Measurements from ENCODE around the gene ATRIP.
"Not testable (repeated sequence)": the region's sequence is repeated elsewhere in the genome, so short reads cannot be mapped to it uniquely, and the experiment has no call there.

DNA sequence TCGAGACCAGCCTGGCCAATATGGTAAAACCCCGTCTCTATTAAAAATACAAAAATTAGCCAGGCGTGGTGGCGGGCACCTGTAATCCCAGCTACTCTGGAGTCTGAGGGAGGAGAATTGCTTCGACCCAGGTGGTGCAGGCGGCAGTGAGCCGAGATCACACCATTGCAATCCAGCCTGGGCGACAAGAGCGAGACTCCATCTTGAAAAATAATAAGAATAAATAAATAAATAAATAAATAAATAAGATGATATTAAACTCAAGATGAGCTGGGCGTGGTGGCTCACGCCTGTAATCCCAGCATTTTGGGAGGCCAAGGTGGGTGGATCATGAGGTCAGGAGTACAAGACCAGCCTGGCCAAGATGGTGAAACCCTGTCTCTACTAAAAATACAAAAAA lies 34.4 kb downstream of the ATRIP start:
- not testable (repeated sequence) for TF ChIP-seq EZH2phosphoT487 (IDR thresholded peaks at IDR 0.05; ENCODE audit: insufficient read depth, low read depth); EZH2 (IDR thresholded peaks at IDR 0.05; ENCODE audit: insufficient read depth, poor library complexity, severe bottlenecking)
